ENCODE data around the gene SMARCD1. TPM values are rescaled to one million over a fixed set of nuclear protein-coding genes. Genes with fewer than 3 reads are reported as not detected.

Gene SMARCD1
- polyA plus RNA-seq, 4 donors, result 18.1 to 54.1 (median 20.7) TPM

- Histone ChIP-seq H3K27me3 (ENCODE audit: control insufficient read depth in 3 of 3, insufficient read depth in 3 of 3, low read length in 3 of 3) (peaks cover 5 to 40% (median 8%) of the 10 kb centered on the region in 3 donors), H3K4me1 (ENCODE audit: control insufficient read depth in 3 of 3, insufficient read depth in 2 of 3, low read depth in 1 of 3, low read length in 2 of 3) (peaks cover 0 to 30% (median 2%) of the 10 kb centered on the region in 3 donors), H3K9me3 (ENCODE audit: control insufficient read depth in 2 of 2, insufficient read depth in 1 of 2, low read depth in 1 of 2, low read length in 1 of 2) (no peaks in the 10 kb centered on the region), H3K36me3 (ENCODE audit: control insufficient read depth in 3 of 3, insufficient read depth in 2 of 3, low read depth in 1 of 3, low read length in 3 of 3) (no peaks in the 10 kb centered on the region), H3K27ac (ENCODE audit: low read depth in 1 of 3, low read length in 2 of 3) (no peak overlapping the region), H3K4me3 (ENCODE audit: low read depth in 1 of 3, low read length in 3 of 3) (no peak overlapping the region)
- no peak for DNase-seq
- WGBS, 3 donors, result 90 to 93% (median 91%) methylated on average over 7 of the region's 7 CpGs
- FAIRE-seq, result no peak
These were observed 32.2 kb upstream of the SMARCD1 start for GRCh38 chr12:50052964-50053363.

- Histone ChIP-seq H3K27me3 (ENCODE audit: control insufficient read depth in 3 of 3, insufficient read depth in 3 of 3, low read length in 3 of 3) (peaks cover 5 to 46% (median 8%) of the 10 kb centered on the region in 3 donors), H3K4me3 (ENCODE audit: low read depth in 1 of 3, low read length in 3 of 3) (no peak overlapping the region), H3K4me1 (ENCODE audit: control insufficient read depth in 3 of 3, insufficient read depth in 2 of 3, low read depth in 1 of 3, low read length in 2 of 3) (peaks cover 0 to 30% (median 2%) of the 10 kb centered on the region in 3 donors), H3K27ac (ENCODE audit: low read depth in 1 of 3, low read length in 2 of 3) (no peak overlapping the region), H3K36me3 (ENCODE audit: control insufficient read depth in 3 of 3, insufficient read depth in 2 of 3, low read depth in 1 of 3, low read length in 3 of 3) (no peaks in the 10 kb centered on the region), H3K9me3 (ENCODE audit: control insufficient read depth in 2 of 2, insufficient read depth in 1 of 2, low read depth in 1 of 2, low read length in 1 of 2) (no peaks in the 10 kb centered on the region)
- 70 to 94% (median 81%) methylated on average over 1 of the region's 1 CpG for WGBS, 3 donors
- DNase-seq, result no peak
- no peak for FAIRE-seq
These were observed 31.6 kb upstream of the SMARCD1 start for GRCh38 chr12:50053583-50053982.

GRCh38 chr12:50055831-50056638 lies 29.1 kb upstream of the SMARCD1 start:
- no peak for FAIRE-seq
- Histone ChIP-seq H3K4me1 (ENCODE audit: control insufficient read depth in 3 of 3, insufficient read depth in 2 of 3, low read depth in 1 of 3, low read length in 2 of 3) (peaks cover 0 to 22% (median 0%) of the 10 kb centered on the region in 3 donors), H3K27ac (ENCODE audit: low read depth in 1 of 3, low read length in 2 of 3) (no peak overlapping the region), H3K36me3 (ENCODE audit: control insufficient read depth in 3 of 3, insufficient read depth in 2 of 3, low read depth in 1 of 3, low read length in 3 of 3) (peaks cover 0 to 4% (median 0%) of the 10 kb centered on the region in 3 donors), H3K4me3 (ENCODE audit: low read depth in 1 of 3, low read length in 3 of 3) (no peak overlapping the region), H3K9me3 (ENCODE audit: control insufficient read depth in 2 of 2, insufficient read depth in 1 of 2, low read depth in 1 of 2, low read length in 1 of 2) (no peaks in the 10 kb centered on the region), H3K27me3 (ENCODE audit: control insufficient read depth in 3 of 3, insufficient read depth in 3 of 3, low read length in 3 of 3) (peaks cover 5 to 42% (median 5%) of the 10 kb centered on the region in 3 donors)
- DNase-seq, result peak; percentile 39 to 77
- WGBS, 3 donors, result 10 to 13% (median 12%) methylated on average over 17 of the region's 17 CpGs

- Histone ChIP-seq H3K4me3 (ENCODE audit: low read depth in 1 of 3, low read length in 3 of 3) (peak overlapping the region in 1 of 3 donors; percentile 48), H3K36me3 (ENCODE audit: control insufficient read depth in 3 of 3, insufficient read depth in 2 of 3, low read depth in 1 of 3, low read length in 3 of 3) (peaks cover 0 to 4% (median 0%) of the 10 kb centered on the region in 3 donors), H3K9me3 (ENCODE audit: control insufficient read depth in 2 of 2, insufficient read depth in 1 of 2, low read depth in 1 of 2, low read length in 1 of 2) (no peaks in the 10 kb centered on the region), H3K4me1 (ENCODE audit: control insufficient read depth in 3 of 3, insufficient read depth in 2 of 3, low read depth in 1 of 3, low read length in 2 of 3) (peaks cover 0 to 17% (median 0%) of the 10 kb centered on the region in 3 donors), H3K27me3 (ENCODE audit: control insufficient read depth in 3 of 3, insufficient read depth in 3 of 3, low read length in 3 of 3) (peaks cover 5 to 39% (median 5%) of the 10 kb centered on the region in 3 donors), H3K27ac (ENCODE audit: low read depth in 1 of 3, low read length in 2 of 3) (no peak overlapping the region)
- DNase-seq, result no peak
- 18 to 28% (median 23%) methylated on average over 3 of the region's 3 CpGs for WGBS, 3 donors
- no peak for FAIRE-seq
These were observed 28.5 kb upstream of the SMARCD1 start for GRCh38 chr12:50056639-50056976.

- H3K4me1 ChIP-seq (ENCODE audit: control insufficient read depth in 3 of 3, insufficient read depth in 2 of 3, low read depth in 1 of 3, low read length in 2 of 3), result peaks cover 0 to 14% (median 0%) of the 10 kb centered on the region in 3 donors
- DNase-seq (peak; percentile 43 to 82), FAIRE-seq (no peak)
- WGBS, 3 donors, result 0 to 1% (median 1%) methylated on average over 26 to 88 of the region's 88 CpGs
- H3K27me3 ChIP-seq (ENCODE audit: control insufficient read depth in 3 of 3, insufficient read depth in 3 of 3, low read length in 3 of 3), result peaks cover 5 to 34% (median 5%) of the 10 kb centered on the region in 3 donors
- H3K27ac ChIP-seq (ENCODE audit: low read depth in 1 of 3, low read length in 2 of 3), result peak within 1 kb of the TSS in 2 of 3 donors; percentile 2 to 32
- peak within 1 kb of the TSS; percentile 29 to 61 (median 48) for H3K4me3 ChIP-seq (ENCODE audit: low read depth in 1 of 3, low read length in 3 of 3)
- H3K9me3 ChIP-seq (ENCODE audit: control insufficient read depth in 2 of 2, insufficient read depth in 1 of 2, low read depth in 1 of 2, low read length in 1 of 2), result no peaks in the 10 kb centered on the region
- H3K36me3 ChIP-seq (ENCODE audit: control insufficient read depth in 3 of 3, insufficient read depth in 2 of 3, low read depth in 1 of 3, low read length in 3 of 3), result peaks cover 0 to 4% (median 0%) of the 10 kb centered on the region in 3 donors
These were observed 27.9 kb upstream of the SMARCD1 start, which contains the start of gene ASIC1 for GRCh38 chr12:50057000-50057841. ASIC1 (plus strand) TSS chr12:50057596; CDS start chr12:50058767, 1,171 bp downstream.

- no peak for FAIRE-seq
- Histone ChIP-seq H3K4me1 (ENCODE audit: control insufficient read depth in 3 of 3, insufficient read depth in 2 of 3, low read depth in 1 of 3, low read length in 2 of 3) (peaks cover 0 to 14% (median 0%) of the 10 kb centered on the region in 3 donors), H3K27me3 (ENCODE audit: control insufficient read depth in 3 of 3, insufficient read depth in 3 of 3, low read length in 3 of 3) (peaks cover 5 to 34% (median 5%) of the 10 kb centered on the region in 3 donors), H3K36me3 (ENCODE audit: control insufficient read depth in 3 of 3, insufficient read depth in 2 of 3, low read depth in 1 of 3, low read length in 3 of 3) (peaks cover 0 to 4% (median 0%) of the 10 kb centered on the region in 3 donors), H3K9me3 (ENCODE audit: control insufficient read depth in 2 of 2, insufficient read depth in 1 of 2, low read depth in 1 of 2, low read length in 1 of 2) (no peaks in the 10 kb centered on the region), H3K27ac (ENCODE audit: low read depth in 1 of 3, low read length in 2 of 3) (no peak overlapping the region), H3K4me3 (ENCODE audit: low read depth in 1 of 3, low read length in 3 of 3) (peak overlapping the region; percentile 29 to 61 (median 34))
- DNase-seq, result no peak
- 18 to 25% (median 23%) methylated on average over 22 to 30 of the region's 30 CpGs for WGBS, 3 donors
These were observed 27.1 kb upstream of the SMARCD1 start for GRCh38 chr12:50057896-50058670.

GRCh38 chr12:50058743-50059312 lies 26.3 kb upstream of the SMARCD1 start:
- peaks cover 0 to 14% (median 0%) of the 10 kb centered on the region in 3 donors for H3K4me1 ChIP-seq (ENCODE audit: control insufficient read depth in 3 of 3, insufficient read depth in 2 of 3, low read depth in 1 of 3, low read length in 2 of 3)
- no peak overlapping the region for H3K27ac ChIP-seq (ENCODE audit: low read depth in 1 of 3, low read length in 2 of 3)
- FAIRE-seq (no peak), DNase-seq (no peak)
- no peak overlapping the region for H3K4me3 ChIP-seq (ENCODE audit: low read depth in 1 of 3, low read length in 3 of 3)
- WGBS, 3 donors, result 85 to 88% (median 87%) methylated on average over 15 of the region's 15 CpGs
- H3K9me3 ChIP-seq (ENCODE audit: control insufficient read depth in 2 of 2, insufficient read depth in 1 of 2, low read depth in 1 of 2, low read length in 1 of 2), result no peaks in the 10 kb centered on the region
- H3K36me3 ChIP-seq (ENCODE audit: control insufficient read depth in 3 of 3, insufficient read depth in 2 of 3, low read depth in 1 of 3, low read length in 3 of 3), result peaks cover 0 to 4% (median 0%) of the 10 kb centered on the region in 3 donors
- H3K27me3 ChIP-seq (ENCODE audit: control insufficient read depth in 3 of 3, insufficient read depth in 3 of 3, low read length in 3 of 3), result peaks cover 5 to 34% (median 5%) of the 10 kb centered on the region in 3 donors
